SU-DHL-6 (cell line): ENCODE measurements around the gene ENO2.
"Not testable (repeated sequence)": the region's sequence is repeated elsewhere in the genome, so short reads cannot be mapped to it uniquely, and the experiment has no call there.

Experiments used
- H2AFZ ChIP-seq: fragments of 200-600 bp; sonication (generic); 2 replicates; pipeline ENCODE4 v1.6.1; 2014; ENCODE audit warnings: low read depth, mild to moderate bottlenecking, moderate library complexity, mixed read lengths, antibody characterized with exemption, low read length; ENCODE audit not compliant: severe bottlenecking
- H3F3A ChIP-seq: fragments of 200-600 bp; shearing (Covaris generic); 2 replicates; pipeline ENCODE4 v1.6.0; 2016; ENCODE audit warnings: antibody characterized with exemption, mild to moderate bottlenecking; ENCODE audit not compliant: insufficient read depth
- H3K27ac ChIP-seq: fragments of 200-600 bp; sonication (generic); 2 replicates; pipeline ENCODE4 v1.5.1; 2016; ENCODE audit warnings: low read depth, mild to moderate bottlenecking, low read length, moderate library complexity, mixed read lengths
- H3K27me3 ChIP-seq: fragments of 200-600 bp; sonication (generic), shearing (Covaris generic); 2 replicates; pipeline ENCODE4 v1.6.0; 2014; ENCODE audit warnings: mild to moderate bottlenecking, low read length
- H3K36me3 ChIP-seq: fragments of 200-600 bp; sonication (generic); 2 replicates; pipeline ENCODE4 v1.6.1; 2014; ENCODE audit warnings: mild to moderate bottlenecking, low read length, mixed read lengths
- H3K4me2 ChIP-seq: fragments of 300-600, 200-600 bp; shearing (Covaris generic), sonication (generic); 2 replicates; pipeline ENCODE4 v1.6.0; 2014; ENCODE audit warnings: low read length, low read depth, mild to moderate bottlenecking; ENCODE audit not compliant: poor library complexity, severe bottlenecking
- H3K4me3 ChIP-seq: fragments of 200-600 bp; sonication (generic); 2 replicates; pipeline ENCODE4 v1.5.1; 2014; ENCODE audit warnings: antibody characterized with exemption, low read length, mild to moderate bottlenecking, mixed read lengths; ENCODE audit not compliant: insufficient read depth, poor library complexity, severe bottlenecking
- H3K79me2 ChIP-seq: fragments of 200-600 bp; sonication (generic); 2 replicates; pipeline ENCODE4 v1.6.1; 2014; ENCODE audit warnings: mild to moderate bottlenecking, low read length, moderate library complexity; ENCODE audit not compliant: insufficient read depth
- H3K9ac ChIP-seq: fragments of 200-600 bp; sonication (generic); 2 replicates; pipeline ENCODE4 v1.7.0; 2014; ENCODE audit warnings: mild to moderate bottlenecking, low read length
- H3K9me2 ChIP-seq: fragments of 200-600 bp; sonication (generic); replicated peaks from 2 replicates; pipeline ENCODE4 v1.6.1; 2014; ENCODE audit warnings: low read length; ENCODE audit not compliant: insufficient read depth
- H3K9me3 ChIP-seq: fragments of 200-600 bp; sonication (generic); 2 replicates; pipeline ENCODE4 v1.6.1; 2014; ENCODE audit warnings: low read length, mixed read lengths; ENCODE audit not compliant: insufficient read depth
- H4K20me1 ChIP-seq: fragments of 200-600 bp; sonication (generic); 2 replicates; pipeline ENCODE4 v1.6.1; 2014; ENCODE audit warnings: low read depth, mild to moderate bottlenecking, antibody characterized with exemption, low read length, moderate library complexity, mixed read lengths
- CTCF ChIP-seq: fragments of 200-600 bp; sonication (generic); IDR thresholded peaks from one replicate; pipeline ENCODE4 v1.5.1; 2017; ENCODE audit warnings: antibody characterized with exemption, mild to moderate bottlenecking, low read length, moderate library complexity; ENCODE audit not compliant: insufficient read depth, poor library complexity, severe bottlenecking
- EZH2phosphoT487 ChIP-seq: fragments of 200-600 bp; sonication (generic), shearing (Covaris generic); conservative IDR thresholded peaks from 2 replicates; pipeline ENCODE4 v1.6.1; 2018; ENCODE audit warnings: mild to moderate bottlenecking, antibody characterized with exemption, low read length, moderate library complexity, mixed read lengths

ENO2 gene

GRCh38 chr12:6914246-6914946, at the start of gene ENO2:
ENO2 (plus strand) TSS chr12:6914580; CDS start chr12:6915833, 1,253 bp downstream.
- Histone ChIP-seq H3K27me3 (no peaks in the 10 kb centered on the region), H3K9ac (peak within 1 kb of the TSS; percentile 39), H4K20me1 (no peaks in the 10 kb centered on the region), H2AFZ (peak within 1 kb of the TSS; percentile 91), H3K4me3 (peak within 1 kb of the TSS; percentile 40), H3K4me2 (peak within 1 kb of the TSS; percentile 62), H3K9me2 (no peaks in the 10 kb centered on the region), H3K9me3 (no peaks in the 10 kb centered on the region), H3F3A (no peaks in the 10 kb centered on the region), H3K36me3 (no peaks in the 10 kb centered on the region), H3K27ac (no peak within 1 kb of the TSS), H3K79me2 (no peaks in the 10 kb centered on the region)
- TF ChIP-seq EZH2phosphoT487 (no peak), CTCF (no peak)

GRCh38 chr12:6865307-6865706, 49.1 kb upstream of the ENO2 start:
- not testable (repeated sequence) for H3K9me3 ChIP-seq, H3K4me2 ChIP-seq, H3K36me3 ChIP-seq

GRCh38 chr12:6866163-6866919, 48.0 kb upstream of the ENO2 start:
- no peaks in the 10 kb centered on the region for H3K27me3 ChIP-seq
- H3K9ac ChIP-seq = peak overlapping the region; percentile 98
- peaks cover 29% of the 10 kb centered on the region for H3F3A ChIP-seq
- peaks cover 3% of the 10 kb centered on the region; the same call in 1 of the 2 replicates for H3K36me3 ChIP-seq
- peak overlapping the region; percentile 87 for H3K4me2 ChIP-seq
- no peak overlapping the region for H2AFZ ChIP-seq
- TF ChIP-seq EZH2phosphoT487 (no peak), CTCF (no peak)
- no peaks in the 10 kb centered on the region for H3K9me2 ChIP-seq
- H3K79me2 ChIP-seq = peaks cover 19% of the 10 kb centered on the region
- H4K20me1 ChIP-seq = no peaks in the 10 kb centered on the region; the same call in 1 of the 2 replicates
- H3K9me3 ChIP-seq = no peaks in the 10 kb centered on the region
- H3K4me3 ChIP-seq = no peak overlapping the region
- peak overlapping the region; percentile 47; the same call in 1 of the 2 replicates for H3K27ac ChIP-seq

More at GRCh38 chr12:6865307-6865706, 49.1 kb upstream of the ENO2 start:
- not testable (repeated sequence) for H2AFZ ChIP-seq, H3K4me3 ChIP-seq, H3K27ac ChIP-seq, H3K9ac ChIP-seq, H3K27me3 ChIP-seq, H4K20me1 ChIP-seq, H3K9me2 ChIP-seq
- H3K79me2 ChIP-seq = peaks cover 19% of the 10 kb centered on the region
- H3F3A ChIP-seq = peaks cover 18% of the 10 kb centered on the region
